Measurements from ENCODE around the gene ITSN1.

The ITSN1 gene

GRCh38 chr21:33817663-33818451 lies 175.6 kb downstream of the ITSN1 start:
- Mint-ChIP-seq H3K4me1 (ENCODE audit: low read depth) (peaks cover 3% of the 10 kb centered on the region), H3K27me3 (ENCODE audit: low read depth) (no peaks in the 10 kb centered on the region), H3K4me3 (no peak overlapping the region), H3K36me3 (ENCODE audit: low read depth) (no peaks in the 10 kb centered on the region), H3K27ac (no peak overlapping the region), H3K9me3 (no peaks in the 10 kb centered on the region)
- DNase-seq (ENCODE audit: low spot score): no peak

GRCh38 chr21:33820230-33820770 lies 178.0 kb downstream of the ITSN1 start:
- Mint-ChIP-seq H3K27me3 (ENCODE audit: low read depth) (no peaks in the 10 kb centered on the region), H3K9me3 (no peaks in the 10 kb centered on the region), H3K4me1 (ENCODE audit: low read depth) (no peaks in the 10 kb centered on the region), H3K4me3 (no peak overlapping the region), H3K27ac (no peak overlapping the region), H3K36me3 (ENCODE audit: low read depth) (no peaks in the 10 kb centered on the region)
- DNase-seq (ENCODE audit: low spot score): no peak

GRCh38 chr21:33820798-33821197 lies 178.5 kb downstream of the ITSN1 start:
- Mint-ChIP-seq H3K4me1 (ENCODE audit: low read depth) (no peaks in the 10 kb centered on the region), H3K27me3 (ENCODE audit: low read depth) (no peaks in the 10 kb centered on the region), H3K27ac (no peak overlapping the region), H3K36me3 (ENCODE audit: low read depth) (no peaks in the 10 kb centered on the region), H3K9me3 (no peaks in the 10 kb centered on the region), H3K4me3 (no peak overlapping the region)
- no peak for DNase-seq (ENCODE audit: low spot score)

DNA sequence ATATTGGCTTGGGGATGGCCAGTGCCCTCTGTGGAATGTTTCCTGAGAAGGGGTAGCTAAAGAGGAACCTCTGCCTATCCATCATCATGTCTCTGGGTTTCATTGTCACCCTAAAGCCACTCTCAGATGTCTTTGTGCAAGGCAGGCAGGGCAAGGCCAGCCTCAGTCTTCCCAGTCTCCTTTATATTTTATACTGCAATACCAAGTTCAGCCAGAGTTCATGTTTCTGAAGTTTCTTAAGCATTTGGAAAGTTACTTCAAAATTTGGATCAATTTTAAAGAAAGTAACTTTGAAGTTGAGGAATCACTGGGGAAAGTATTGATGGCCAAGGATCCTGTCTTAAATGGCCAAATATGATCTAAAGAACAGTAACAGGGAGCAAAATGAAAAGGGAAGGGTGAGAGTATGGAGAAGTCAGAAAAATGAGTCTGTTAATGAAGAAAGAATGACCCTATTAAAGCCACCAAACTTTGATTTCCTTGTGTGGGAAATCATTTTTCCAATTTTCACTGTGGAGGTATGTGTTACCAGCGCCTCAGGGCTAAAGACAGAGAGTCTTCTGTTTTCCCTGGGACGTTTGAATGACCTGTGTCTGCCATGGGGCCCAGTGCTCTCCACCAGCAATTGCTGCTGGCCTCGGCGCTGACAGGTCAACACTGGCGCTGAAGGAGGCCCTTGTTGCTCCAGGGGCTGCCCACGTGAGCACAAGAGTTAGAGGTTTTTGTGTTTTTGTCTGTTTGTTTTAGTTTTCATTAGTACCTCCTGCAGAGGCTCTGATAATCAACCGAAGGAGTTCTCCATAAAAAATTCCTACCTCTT lies 179.4 kb downstream of the ITSN1 start:
- no peak overlapping the region for H3K27ac Mint-ChIP-seq
- H3K4me1 Mint-ChIP-seq (ENCODE audit: low read depth): no peaks in the 10 kb centered on the region
- no peaks in the 10 kb centered on the region for H3K27me3 Mint-ChIP-seq (ENCODE audit: low read depth)
- H3K4me3 Mint-ChIP-seq: no peak overlapping the region
- no peaks in the 10 kb centered on the region for H3K9me3 Mint-ChIP-seq
- no peaks in the 10 kb centered on the region for H3K36me3 Mint-ChIP-seq (ENCODE audit: low read depth)
- DNase-seq (ENCODE audit: low spot score): no peak

DNA sequence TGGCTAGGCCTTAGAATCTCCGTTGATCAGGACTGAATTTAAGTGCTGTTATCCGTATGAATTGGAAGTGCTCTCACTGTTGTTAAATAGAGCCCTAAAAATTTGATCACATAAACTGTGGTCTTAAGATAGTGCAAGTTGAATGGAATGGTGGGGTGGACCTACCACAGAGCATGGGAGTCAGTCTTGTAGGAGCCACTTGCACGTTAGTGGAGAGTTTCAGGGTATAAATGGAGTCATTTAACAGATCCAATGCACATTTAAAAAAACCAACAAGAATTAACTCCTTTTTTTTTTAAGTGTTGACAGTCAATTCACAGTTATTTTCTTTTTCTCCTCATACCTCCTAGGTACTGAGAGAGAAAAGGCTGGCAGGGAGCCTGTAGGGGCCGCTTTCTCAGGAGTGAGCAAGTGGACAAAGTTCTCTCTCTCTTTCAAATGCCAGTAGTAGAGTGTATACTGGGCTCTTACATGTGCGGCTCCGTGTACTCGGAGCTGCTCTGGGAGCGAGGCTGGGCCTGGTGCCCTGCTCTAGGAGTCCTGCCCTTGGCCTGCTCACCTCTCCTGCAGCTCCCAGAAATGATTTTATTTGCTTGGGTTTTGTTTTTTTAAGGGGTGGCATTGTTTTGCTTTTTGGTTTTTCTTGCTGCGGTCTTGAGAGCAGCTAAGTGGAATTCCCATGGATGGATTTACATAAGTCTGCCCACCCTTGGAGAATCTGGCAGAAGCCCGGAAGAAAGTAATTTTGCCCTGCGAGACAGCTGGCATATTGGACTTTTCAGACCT lies 182.0 kb downstream of the ITSN1 start:
- Mint-ChIP-seq H3K4me1 (ENCODE audit: low read depth) (no peaks in the 10 kb centered on the region), H3K9me3 (no peaks in the 10 kb centered on the region), H3K27ac (no peak overlapping the region), H3K36me3 (ENCODE audit: low read depth) (no peaks in the 10 kb centered on the region), H3K4me3 (no peak overlapping the region), H3K27me3 (ENCODE audit: low read depth) (no peaks in the 10 kb centered on the region)
- DNase-seq (ENCODE audit: low spot score): no peak

DNA sequence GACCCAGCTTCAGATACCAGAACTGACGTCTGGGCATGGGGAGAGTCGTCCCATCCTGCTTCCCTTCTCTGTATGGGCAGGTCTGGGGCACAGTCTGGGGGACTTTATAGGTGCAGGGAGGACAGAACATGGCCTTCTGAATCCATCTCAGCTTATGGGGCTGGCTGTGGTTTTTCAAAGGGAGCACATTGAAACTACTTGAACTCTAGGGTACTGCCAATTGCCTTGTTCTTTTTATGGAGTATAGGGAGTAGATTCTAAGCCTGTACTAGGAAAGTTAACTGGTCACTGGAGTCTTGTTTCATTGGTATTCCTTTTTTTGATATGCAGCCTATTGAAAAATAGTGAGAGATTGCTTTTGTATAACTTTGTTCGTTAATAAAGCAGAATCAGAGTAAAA lies 183.1 kb downstream of the ITSN1 start:
- Mint-ChIP-seq H3K4me3 (no peak overlapping the region), H3K27ac (no peak overlapping the region), H3K36me3 (ENCODE audit: low read depth) (no peaks in the 10 kb centered on the region), H3K27me3 (ENCODE audit: low read depth) (no peaks in the 10 kb centered on the region), H3K9me3 (no peaks in the 10 kb centered on the region), H3K4me1 (ENCODE audit: low read depth) (no peaks in the 10 kb centered on the region)
- no peak for DNase-seq (ENCODE audit: low spot score)

GRCh38 chr21:33825915-33826314 lies 183.6 kb downstream of the ITSN1 start:
- Mint-ChIP-seq H3K9me3 (no peaks in the 10 kb centered on the region), H3K4me1 (ENCODE audit: low read depth) (no peaks in the 10 kb centered on the region), H3K36me3 (ENCODE audit: low read depth) (no peaks in the 10 kb centered on the region), H3K27ac (no peak overlapping the region), H3K27me3 (ENCODE audit: low read depth) (no peaks in the 10 kb centered on the region), H3K4me3 (no peak overlapping the region)
- no peak for DNase-seq (ENCODE audit: low spot score)

DNA sequence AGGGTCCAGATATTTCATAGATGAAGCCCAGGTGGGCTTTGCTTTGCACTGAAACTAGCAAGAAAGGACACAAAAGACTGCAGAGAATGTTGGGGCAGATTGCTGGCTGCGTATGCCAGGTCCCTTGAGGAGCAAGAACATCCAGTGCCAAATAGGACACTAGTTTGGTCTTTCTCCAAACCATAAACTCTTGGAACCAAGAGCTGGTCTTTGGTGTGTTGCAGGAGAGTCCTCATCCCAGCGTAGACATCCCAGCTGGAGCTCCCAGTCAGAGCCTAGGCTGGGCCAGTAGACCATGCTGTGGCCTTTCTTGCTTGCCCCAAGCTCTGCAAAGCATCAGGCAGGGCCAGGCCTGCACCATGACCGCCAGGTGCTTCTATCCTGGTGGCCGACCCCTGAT lies 185.8 kb downstream of the ITSN1 start:
- Mint-ChIP-seq H3K9me3 (no peaks in the 10 kb centered on the region), H3K4me3 (no peak overlapping the region), H3K27me3 (ENCODE audit: low read depth) (no peaks in the 10 kb centered on the region), H3K4me1 (ENCODE audit: low read depth) (no peaks in the 10 kb centered on the region), H3K36me3 (ENCODE audit: low read depth) (no peaks in the 10 kb centered on the region), H3K27ac (no peak overlapping the region)
- no peak for DNase-seq (ENCODE audit: low spot score)

DNA sequence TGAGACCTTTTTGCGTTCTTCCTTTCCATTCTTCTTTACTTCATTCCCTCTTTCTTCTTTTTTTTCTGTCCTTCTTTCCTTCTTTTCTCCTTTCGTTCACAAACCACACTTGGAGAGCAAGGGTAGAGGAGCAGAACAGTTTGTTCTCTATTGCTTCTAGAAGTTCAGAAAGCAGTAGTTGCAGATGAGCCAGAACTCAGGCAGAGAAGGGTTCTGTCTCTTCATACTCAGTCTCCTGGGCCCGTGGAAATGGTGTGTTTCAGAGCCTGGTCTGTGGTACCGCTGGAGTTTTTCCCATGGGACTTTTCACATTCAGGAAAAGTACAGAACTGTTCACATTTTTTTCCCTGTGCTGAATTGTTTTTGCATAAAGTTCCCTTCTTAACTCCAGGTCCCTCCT lies 186.3 kb downstream of the ITSN1 start:
- Mint-ChIP-seq H3K4me1 (ENCODE audit: low read depth) (no peaks in the 10 kb centered on the region), H3K27me3 (ENCODE audit: low read depth) (no peaks in the 10 kb centered on the region), H3K9me3 (no peaks in the 10 kb centered on the region), H3K27ac (no peak overlapping the region), H3K4me3 (no peak overlapping the region), H3K36me3 (ENCODE audit: low read depth) (no peaks in the 10 kb centered on the region)
- no peak for DNase-seq (ENCODE audit: low spot score)

DNA sequence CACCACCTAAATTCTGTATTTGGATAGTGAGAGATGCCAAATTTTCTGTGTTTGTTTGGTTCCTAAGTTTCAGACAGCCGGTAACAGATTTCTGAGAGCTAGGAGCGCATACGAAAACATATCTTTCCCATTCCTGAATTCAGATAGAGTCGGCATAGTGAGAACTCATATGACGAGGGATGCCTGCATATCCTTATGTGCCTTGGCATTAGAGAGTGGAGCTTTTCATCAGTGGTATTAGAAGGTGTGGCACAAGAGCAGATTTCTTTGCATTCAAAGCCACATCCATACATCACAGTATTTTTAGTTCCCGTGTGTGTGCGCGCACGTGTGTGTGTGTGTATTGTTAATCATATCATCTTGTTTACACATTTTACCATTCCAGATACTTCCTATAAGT lies 187.5 kb downstream of the ITSN1 start:
- H3K9me3 Mint-ChIP-seq: no peaks in the 10 kb centered on the region
- DNase-seq (ENCODE audit: low spot score): no peak
- no peak overlapping the region for H3K4me3 Mint-ChIP-seq
- H3K4me1 Mint-ChIP-seq (ENCODE audit: low read depth): no peaks in the 10 kb centered on the region
- no peak overlapping the region for H3K27ac Mint-ChIP-seq
- H3K27me3 Mint-ChIP-seq (ENCODE audit: low read depth): no peaks in the 10 kb centered on the region
- no peaks in the 10 kb centered on the region for H3K36me3 Mint-ChIP-seq (ENCODE audit: low read depth)

DNA sequence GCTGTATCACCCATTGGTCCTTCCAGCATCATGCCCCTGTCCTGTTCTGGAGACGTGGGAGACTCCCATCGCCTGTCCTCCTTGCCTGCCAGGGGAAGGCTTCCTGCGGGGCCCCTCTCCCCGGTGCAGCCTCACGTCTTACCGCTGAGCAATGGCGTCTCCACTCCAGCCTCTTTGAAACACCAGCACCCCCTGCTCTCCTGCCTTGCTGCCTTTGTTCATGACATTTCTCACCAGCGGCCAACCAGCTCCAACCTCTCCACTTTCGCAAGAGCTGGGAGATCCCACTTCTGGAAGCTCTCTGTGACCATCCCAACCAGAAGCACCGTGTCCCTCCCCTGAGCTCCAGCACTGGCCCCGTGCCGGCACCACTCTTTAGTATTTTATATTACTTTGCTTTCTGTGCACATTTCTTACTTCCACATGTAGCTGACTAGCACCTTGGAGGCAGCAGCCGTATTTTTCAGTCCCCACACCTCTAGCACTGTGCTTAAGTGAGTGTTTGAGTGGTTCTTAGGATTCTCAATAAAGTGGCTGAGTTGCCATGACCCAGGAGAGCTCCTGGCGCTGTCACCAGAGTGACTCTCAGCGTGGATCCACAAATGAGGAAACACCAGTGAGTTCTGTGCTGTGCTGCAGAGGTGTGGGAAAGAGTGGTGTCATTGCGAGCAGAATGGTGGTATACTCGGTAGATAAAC lies 189.8 kb downstream of the ITSN1 start:
- Mint-ChIP-seq H3K27ac (no peak overlapping the region), H3K4me3 (no peak overlapping the region), H3K36me3 (ENCODE audit: low read depth) (no peaks in the 10 kb centered on the region), H3K27me3 (ENCODE audit: low read depth) (no peaks in the 10 kb centered on the region), H3K4me1 (ENCODE audit: low read depth) (no peaks in the 10 kb centered on the region), H3K9me3 (no peaks in the 10 kb centered on the region)
- no peak for DNase-seq (ENCODE audit: low spot score)

DNA sequence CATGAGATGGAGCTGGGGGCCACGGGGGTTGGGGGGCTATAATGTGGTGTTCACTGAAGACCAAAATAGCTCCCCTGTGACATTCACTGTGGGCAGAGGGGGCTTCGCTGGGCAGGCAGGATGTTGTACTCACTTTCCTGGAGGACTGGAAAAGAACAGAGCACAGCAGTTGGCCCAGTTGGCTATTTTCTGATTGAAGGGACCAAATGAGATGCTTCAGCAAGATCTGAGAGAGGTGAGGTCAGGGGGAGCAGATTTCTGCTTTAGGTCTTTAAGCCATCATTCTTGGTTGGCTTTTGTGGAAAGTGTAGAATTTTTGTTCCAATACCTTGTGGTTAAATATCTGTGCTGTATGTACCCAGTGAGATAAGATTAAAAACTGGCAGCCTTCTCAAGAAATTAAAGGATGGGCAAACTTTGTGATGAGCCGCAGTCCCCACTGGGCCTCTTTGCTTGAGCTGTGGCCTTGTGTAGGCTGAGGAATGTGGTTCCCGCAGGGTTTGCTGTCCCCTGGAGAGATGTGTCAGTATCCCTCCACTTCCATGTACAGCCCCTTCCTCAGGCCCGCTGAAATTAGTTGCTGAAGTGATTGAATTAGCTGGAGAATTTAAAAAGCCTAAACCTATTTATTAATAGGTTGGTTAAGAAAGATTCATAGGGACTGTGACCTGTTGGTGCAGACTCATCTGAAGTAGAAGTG lies 192.7 kb downstream of the ITSN1 start:
- Mint-ChIP-seq H3K27ac (no peak overlapping the region), H3K9me3 (no peaks in the 10 kb centered on the region), H3K4me1 (ENCODE audit: low read depth) (no peaks in the 10 kb centered on the region), H3K27me3 (ENCODE audit: low read depth) (no peaks in the 10 kb centered on the region), H3K36me3 (ENCODE audit: low read depth) (no peaks in the 10 kb centered on the region), H3K4me3 (no peak overlapping the region)
- no peak for DNase-seq (ENCODE audit: low spot score)

GRCh38 chr21:33835920-33836319 lies 193.6 kb downstream of the ITSN1 start:
- Mint-ChIP-seq H3K9me3 (no peaks in the 10 kb centered on the region), H3K4me3 (no peak overlapping the region), H3K4me1 (ENCODE audit: low read depth) (no peaks in the 10 kb centered on the region), H3K27me3 (ENCODE audit: low read depth) (no peaks in the 10 kb centered on the region), H3K36me3 (ENCODE audit: low read depth) (no peaks in the 10 kb centered on the region), H3K27ac (no peak overlapping the region)
- DNase-seq (ENCODE audit: low spot score): no peak
